H9 (cell line): Measurements from ENCODE around the gene HOXA9. TPM values are rescaled to one million over a fixed set of nuclear protein-coding genes. Genes with fewer than 3 reads are reported as not detected.

Experiments used
- DNase-seq: peaks from one replicate; pipeline ENCODE4 v3.0.0-alpha.2; 2017
- H2AFZ ChIP-seq: one replicate; pipeline ENCODE4 v1.6.1; 2013; ENCODE audit warnings: mild to moderate bottlenecking, low read length, control low read depth, moderate library complexity
- H2AK5ac ChIP-seq: 2 replicates; pipeline ENCODE4 v1.6.1; 2013; ENCODE audit warnings: low read length, control low read depth, mixed read lengths; ENCODE audit not compliant: insufficient read length
- H2BK120ac ChIP-seq: one replicate; pipeline ENCODE4 v1.6.1; 2013; ENCODE audit warnings: low read depth, mild to moderate bottlenecking, low read length, control low read depth, inconsistent platforms; ENCODE audit not compliant: poor library complexity, severe bottlenecking
- H2BK12ac ChIP-seq: 2 replicates; pipeline ENCODE4 v1.6.1; 2013; ENCODE audit warnings: low read length, control low read depth, mixed read lengths, low read depth; ENCODE audit not compliant: insufficient read length
- H2BK15ac ChIP-seq: 2 replicates; pipeline ENCODE4 v1.6.1; 2013; ENCODE audit warnings: low read depth, low read length, control low read depth
- H2BK20ac ChIP-seq: one replicate; pipeline ENCODE4 v1.6.1; 2013; ENCODE audit warnings: low read depth, mild to moderate bottlenecking, low read length, control low read depth, inconsistent platforms; ENCODE audit not compliant: poor library complexity, severe bottlenecking
- H2BK5ac ChIP-seq: 2 replicates; pipeline ENCODE4 v1.6.1; 2013; ENCODE audit warnings: low read length, control low read depth, mixed read lengths; ENCODE audit not compliant: insufficient read length
- H3K14ac ChIP-seq: 2 replicates; pipeline ENCODE4 v1.6.1; 2013; ENCODE audit warnings: low read length, control low read depth; ENCODE audit not compliant: insufficient read depth
- H3K18ac ChIP-seq: 2 replicates; pipeline ENCODE4 v1.6.1; 2013; ENCODE audit warnings: low read depth, mild to moderate bottlenecking, mixed read lengths, low read length, control low read depth; ENCODE audit not compliant: insufficient read length
- H3K23ac ChIP-seq: 2 replicates; pipeline ENCODE4 v1.6.1; 2013; ENCODE audit warnings: low read length, control low read depth, mixed read lengths, low read depth; ENCODE audit not compliant: insufficient read length
- H3K23me2 ChIP-seq: 2 replicates; pipeline ENCODE4 v1.6.1; 2013; ENCODE audit warnings: low read depth, mild to moderate bottlenecking, mixed read lengths, low read length, control low read depth; ENCODE audit not compliant: insufficient read length, poor library complexity, severe bottlenecking
- H3K27ac ChIP-seq: 2 replicates; pipeline ENCODE4 v1.5.1; 2013; ENCODE audit warnings: low read length, control low read depth, mixed read lengths, low read depth; ENCODE audit not compliant: insufficient read length
- H3K27me3 ChIP-seq: 2 replicates; pipeline ENCODE4 v1.6.1; 2013; ENCODE audit warnings: low read length, control low read depth, inconsistent platforms; ENCODE audit not compliant: insufficient read depth
- H3K4ac ChIP-seq: 2 replicates; pipeline ENCODE4 v1.6.1; 2013; ENCODE audit warnings: low read depth, mild to moderate bottlenecking, control low read depth, inconsistent platforms, low read length, moderate library complexity
- H3K4me1 ChIP-seq: 2 replicates; pipeline ENCODE4 v1.6.1; 2013; ENCODE audit warnings: low read length, control low read depth, inconsistent platforms; ENCODE audit not compliant: insufficient read depth
- H3K4me2 ChIP-seq: 2 replicates; pipeline ENCODE4 v1.6.1; 2013; ENCODE audit warnings: low read length, control low read depth, mixed read lengths; ENCODE audit not compliant: insufficient read length, insufficient read depth
- H3K56ac ChIP-seq: 2 replicates; pipeline ENCODE4 v1.6.1; 2013; ENCODE audit warnings: low read depth, mild to moderate bottlenecking, mixed read lengths, low read length, control low read depth; ENCODE audit not compliant: insufficient read length
- H3K79me1 ChIP-seq: 2 replicates; pipeline ENCODE4 v1.6.1; 2013; ENCODE audit warnings: low read depth, mild to moderate bottlenecking, moderate library complexity, low read length, control low read depth, inconsistent platforms; ENCODE audit not compliant: insufficient read depth, poor library complexity, severe bottlenecking
- H3K79me2 ChIP-seq: 2 replicates; pipeline ENCODE4 v1.6.1; 2013; ENCODE audit warnings: low read length, control low read depth, inconsistent platforms; ENCODE audit not compliant: insufficient read depth
- H3K9ac ChIP-seq: 2 replicates; pipeline ENCODE4 v1.6.1; 2013; ENCODE audit warnings: low read length, control low read depth, mixed read lengths; ENCODE audit not compliant: insufficient read length; ENCODE audit errors: extremely low read depth
- H3K9me3 ChIP-seq: one replicate; pipeline ENCODE4 v1.6.1; 2013; ENCODE audit warnings: low read depth, low read length, inconsistent platforms; ENCODE audit not compliant: control insufficient read depth
- H3T11ph ChIP-seq: one replicate; pipeline ENCODE4 v1.6.1; 2013; ENCODE audit warnings: mild to moderate bottlenecking, low read length, control low read depth, inconsistent platforms
- H4K20me1 ChIP-seq: one replicate; pipeline ENCODE4 v1.6.1; 2013; ENCODE audit not compliant: control insufficient read depth, insufficient read length, insufficient read depth
- H4K5ac ChIP-seq: 2 replicates; pipeline ENCODE4 v1.6.1; 2013; ENCODE audit warnings: low read depth, mild to moderate bottlenecking, mixed read lengths, low read length, control low read depth; ENCODE audit not compliant: insufficient read length
- H4K8ac ChIP-seq: replicated peaks from 2 replicates; pipeline ENCODE4 v1.6.1; 2013; ENCODE audit warnings: low read length, control low read depth, mixed read lengths, low read depth; ENCODE audit not compliant: insufficient read length
- H4K91ac ChIP-seq: 2 replicates; pipeline ENCODE4 v1.6.1; 2013; ENCODE audit warnings: low read depth, mild to moderate bottlenecking, moderate library complexity, mixed read lengths, low read length, control low read depth; ENCODE audit not compliant: insufficient read length
- H3K27ac Mint-ChIP-seq, 3 experiments: 2 replicates in 2 of 3; 3 replicates in 1 of 3; pipeline ENCODE4 v1.8.0; 2020 to 2021; ENCODE audit warnings: mixed read lengths in 3 of 3, mild to moderate bottlenecking in 1 of 3, moderate library complexity in 1 of 3
- H3K27me3 Mint-ChIP-seq: 2 replicates; pipeline ENCODE4 v1.8.0; 2021; ENCODE audit warnings: low read depth, mild to moderate bottlenecking, moderate library complexity, mixed read lengths
- H3K36me3 Mint-ChIP-seq, 3 experiments: 2 replicates in 2 of 3; 3 replicates in 1 of 3; pipeline ENCODE4 v1.8.0; 2020 to 2021; ENCODE audit warnings: low read depth in 3 of 3, mixed read lengths in 3 of 3; ENCODE audit not compliant: insufficient read depth in 1 of 3
- H3K4me1 Mint-ChIP-seq, 2 experiments: 2 replicates each; pipeline ENCODE4 v1.8.0; 2020; ENCODE audit warnings: mixed read lengths in 2 of 2
- H3K4me3 Mint-ChIP-seq, 2 experiments: 2 replicates in 1 of 2; 3 replicates in 1 of 2; pipeline ENCODE4 v1.8.0; 2020 to 2021; ENCODE audit warnings: mild to moderate bottlenecking in 2 of 2, mixed read lengths in 2 of 2, moderate library complexity in 1 of 2
- H3K9me3 Mint-ChIP-seq, 2 experiments: 2 replicates in 1 of 2; 3 replicates in 1 of 2; pipeline ENCODE4 v1.8.0; 2020; ENCODE audit warnings: mild to moderate bottlenecking in 2 of 2, mixed read lengths in 2 of 2, moderate library complexity in 1 of 2
- WGBS: extraction: QIAGEN DNeasy Blood & Tissue Kit; methylation state at CpG from one replicate; pipeline ENCODE4 v1.1.7; 2013; ENCODE audit warnings: missing lambda C conversion rate, low lambda C conversion rate, mixed read lengths; ENCODE audit not compliant: insufficient read length; ENCODE audit errors: extremely low coverage; 5-methylcytosine and 5-hydroxymethylcytosine counted together
- total RNA-seq: library from RNA; stranded (reverse); gene quantifications from 2 replicates; pipeline ENCODE4 v1.2.1, GENCODE V29; 2021
- TF ChIP-seq, protein P1 (sequence below): fragments of 200-600 bp; sonication (generic); conservative IDR thresholded peaks from 3 replicates; pipeline ENCODE4 v1.8.0; 2021; ENCODE audit warnings: antibody characterized with exemption, mild to moderate bottlenecking

HOXA9 gene
- total RNA-seq, 1 experiment from 2014 or later: not detected

DNA sequence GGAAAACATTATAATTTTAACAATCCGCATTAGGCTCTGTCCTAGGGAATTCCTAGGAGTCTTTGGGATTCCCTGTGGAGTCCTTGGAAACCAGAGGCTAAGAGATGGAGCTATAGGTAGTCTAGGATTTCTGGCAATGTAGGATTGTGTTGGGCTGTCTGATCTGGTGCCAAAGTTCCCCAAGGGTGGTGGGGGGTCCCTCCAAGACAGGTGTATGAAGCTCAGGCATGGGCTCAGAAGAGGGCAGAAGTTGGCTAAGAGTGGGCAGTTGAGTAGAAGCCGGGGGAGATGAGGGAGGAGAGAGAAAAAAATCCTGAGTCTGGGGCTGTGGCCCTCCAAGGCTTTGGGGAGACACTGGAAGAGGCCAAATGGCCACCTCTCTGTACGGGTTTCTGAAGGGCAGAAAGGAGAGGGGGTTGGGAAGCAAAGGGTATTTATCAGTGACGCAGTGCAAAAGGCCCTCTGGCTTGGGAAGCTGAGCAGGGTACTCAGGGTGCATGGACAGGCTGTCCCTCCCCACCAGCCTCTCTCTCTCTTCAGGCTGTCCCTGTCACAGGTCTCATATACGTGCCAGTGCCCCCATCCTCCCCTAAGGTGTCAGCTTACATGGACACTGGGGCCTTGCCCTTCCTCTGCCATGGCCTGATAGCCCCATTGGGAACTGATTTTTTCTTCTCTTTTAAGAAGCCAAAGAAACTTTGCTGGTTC lies 18.7 kb downstream of the HOXA9 start:
- Histone ChIP-seq H3K9me3 (no peaks in the 10 kb centered on the region), H3K18ac (no peak overlapping the region), H3K27me3 (peaks cover 94% of the 10 kb centered on the region), H2BK5ac (no peak overlapping the region), H3K9ac (no peak overlapping the region), H2AK5ac (no peak overlapping the region), H3K4me1 (no peaks in the 10 kb centered on the region), H2BK120ac (no peak overlapping the region), H3T11ph (no peak overlapping the region), H4K91ac (no peak overlapping the region), H4K5ac (no peak overlapping the region), H2BK20ac (no peak overlapping the region), H3K4me2 (no peak overlapping the region), H3K14ac (no peak overlapping the region), H3K79me2 (no peaks in the 10 kb centered on the region), H2AFZ (no peak overlapping the region), H3K79me1 (no peaks in the 10 kb centered on the region), H4K8ac (no peak overlapping the region), H3K27ac (no peak overlapping the region), H2BK15ac (no peak overlapping the region; the same call in 1 of the 2 replicates), H3K4ac (no peak overlapping the region), H3K23me2 (peaks cover 14% of the 10 kb centered on the region), H2BK12ac (no peak overlapping the region), H3K23ac (no peak overlapping the region), H3K56ac (no peak overlapping the region), H4K20me1 (no peaks in the 10 kb centered on the region)
- Mint-ChIP-seq H3K27ac (no peak overlapping the region), H3K27me3 (peaks cover 100% of the 10 kb centered on the region), H3K4me1 (peaks cover 15 to 34% of the 10 kb centered on the region in 2 experiments), H3K36me3 (no peaks in the 10 kb centered on the region; a peak in 3 of 7 replicates), H3K9me3 (peaks cover 21 to 25% of the 10 kb centered on the region in 2 experiments), H3K4me3 (no peak overlapping the region)
- no CpG with 5 or more reads among the region's 5 CpGs for WGBS
- no peak for DNase-seq
- TF ChIP-seq, protein P1, sequence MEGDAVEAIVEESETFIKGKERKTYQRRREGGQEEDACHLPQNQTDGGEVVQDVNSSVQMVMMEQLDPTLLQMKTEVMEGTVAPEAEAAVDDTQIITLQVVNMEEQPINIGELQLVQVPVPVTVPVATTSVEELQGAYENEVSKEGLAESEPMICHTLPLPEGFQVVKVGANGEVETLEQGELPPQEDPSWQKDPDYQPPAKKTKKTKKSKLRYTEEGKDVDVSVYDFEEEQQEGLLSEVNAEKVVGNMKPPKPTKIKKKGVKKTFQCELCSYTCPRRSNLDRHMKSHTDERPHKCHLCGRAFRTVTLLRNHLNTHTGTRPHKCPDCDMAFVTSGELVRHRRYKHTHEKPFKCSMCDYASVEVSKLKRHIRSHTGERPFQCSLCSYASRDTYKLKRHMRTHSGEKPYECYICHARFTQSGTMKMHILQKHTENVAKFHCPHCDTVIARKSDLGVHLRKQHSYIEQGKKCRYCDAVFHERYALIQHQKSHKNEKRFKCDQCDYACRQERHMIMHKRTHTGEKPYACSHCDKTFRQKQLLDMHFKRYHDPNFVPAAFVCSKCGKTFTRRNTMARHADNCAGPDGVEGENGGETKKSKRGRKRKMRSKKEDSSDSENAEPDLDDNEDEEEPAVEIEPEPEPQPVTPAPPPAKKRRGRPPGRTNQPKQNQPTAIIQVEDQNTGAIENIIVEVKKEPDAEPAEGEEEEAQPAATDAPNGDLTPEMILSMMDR: no peak
